Muscle layer of duodenum (tissue), 2 donors: ENCODE data around the gene PTPRN2.

Experiments
- H3K27ac ChIP-seq: one replicate; pipeline ENCODE4 v1.7.0; 2013; ENCODE audit warnings: mild to moderate bottlenecking, low read length
- H3K27me3 ChIP-seq: one replicate; pipeline ENCODE4 v1.7.0; 2013; ENCODE audit warnings: low read depth, mild to moderate bottlenecking, control low read depth, low read length
- H3K36me3 ChIP-seq, 2 donors: one replicate each; pipeline ENCODE4 v1.7.0; 2013; ENCODE audit warnings: low read length in 2 of 2, control low read depth in 1 of 2, mild to moderate bottlenecking in 1 of 2; ENCODE audit not compliant: insufficient read depth in 2 of 2, control insufficient read depth in 1 of 2
- H3K4me1 ChIP-seq, 2 donors: one replicate each; pipeline ENCODE4 v1.7.0; 2013; ENCODE audit warnings: low read length in 2 of 2, mild to moderate bottlenecking in 2 of 2, control low read depth in 1 of 2, moderate library complexity in 1 of 2; ENCODE audit not compliant: insufficient read depth in 2 of 2, control insufficient read depth in 1 of 2
- H3K4me3 ChIP-seq, 2 donors: one replicate each; pipeline ENCODE4 v1.7.0; 2013; ENCODE audit warnings: low read length in 2 of 2, low read depth in 1 of 2, mild to moderate bottlenecking in 1 of 2
- H3K9me3 ChIP-seq, 2 donors: one replicate each; pipeline ENCODE4 v1.7.0; 2013; ENCODE audit warnings: low read length in 2 of 2, control low read depth in 1 of 2, mild to moderate bottlenecking in 1 of 2; ENCODE audit not compliant: control insufficient read depth in 1 of 2
- donor health status: healthy.

The PTPRN2 gene

DNA sequence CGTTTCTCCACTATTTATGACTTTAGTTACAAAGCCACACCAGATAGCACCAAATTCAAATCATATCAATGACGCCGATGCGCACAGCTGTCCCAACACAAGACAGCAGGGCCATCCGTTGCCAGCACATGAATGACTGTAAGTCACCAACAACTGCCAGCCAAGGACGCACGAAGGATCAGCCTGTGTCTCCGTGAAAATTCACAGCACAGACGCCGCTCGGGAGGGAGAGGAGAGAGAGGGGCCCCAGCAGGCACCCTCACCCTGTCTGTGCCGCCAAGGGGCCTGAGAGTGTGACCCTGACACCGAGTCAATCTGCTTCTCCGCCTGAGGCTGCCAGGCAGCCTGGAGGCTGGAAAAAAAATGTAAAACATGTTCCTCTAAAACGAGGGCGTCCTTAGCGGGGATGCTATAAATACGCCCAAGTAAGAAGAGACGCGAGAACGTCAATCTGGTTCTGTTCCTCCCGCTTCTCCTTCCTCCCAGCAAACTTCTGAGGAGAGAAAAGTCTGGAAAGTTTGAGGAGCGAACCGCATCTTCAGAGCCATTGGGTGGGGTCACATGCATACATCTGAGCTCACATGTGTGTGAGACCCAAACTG, 111.2 kb downstream of the PTPRN2 start:
- Histone ChIP-seq H3K27ac (no peak overlapping the region), H3K9me3 (no peaks in the 10 kb centered on the region), H3K36me3 (no peaks in the 10 kb centered on the region), H3K4me1 (no peaks in the 10 kb centered on the region), H3K4me3 (no peak overlapping the region), H3K27me3 (no peaks in the 10 kb centered on the region)

DNA sequence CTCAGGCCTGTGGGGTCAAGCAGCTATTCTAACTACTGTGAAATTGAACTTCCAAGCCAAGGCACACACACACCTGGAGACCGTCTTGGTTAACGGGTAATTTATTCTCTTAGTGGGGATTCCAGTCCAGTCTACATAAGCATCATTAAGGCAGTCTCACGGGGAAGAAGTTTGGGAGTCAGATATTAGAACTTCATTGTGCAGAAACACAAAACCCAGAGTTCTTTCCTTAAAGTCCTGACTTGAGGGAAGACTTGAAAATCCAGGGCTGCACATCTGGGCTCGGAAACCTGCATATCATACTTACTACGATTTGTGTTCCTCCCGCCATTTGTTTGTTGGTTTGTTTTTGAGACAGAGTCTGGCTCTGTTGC, 112.0 kb downstream of the PTPRN2 start:
- no peak overlapping the region for H3K27ac ChIP-seq
- H3K9me3 ChIP-seq = no peaks in the 10 kb centered on the region
- H3K4me3 ChIP-seq = no peak overlapping the region
- H3K36me3 ChIP-seq = no peaks in the 10 kb centered on the region
- H3K27me3 ChIP-seq = no peaks in the 10 kb centered on the region
- H3K4me1 ChIP-seq = no peaks in the 10 kb centered on the region

DNA sequence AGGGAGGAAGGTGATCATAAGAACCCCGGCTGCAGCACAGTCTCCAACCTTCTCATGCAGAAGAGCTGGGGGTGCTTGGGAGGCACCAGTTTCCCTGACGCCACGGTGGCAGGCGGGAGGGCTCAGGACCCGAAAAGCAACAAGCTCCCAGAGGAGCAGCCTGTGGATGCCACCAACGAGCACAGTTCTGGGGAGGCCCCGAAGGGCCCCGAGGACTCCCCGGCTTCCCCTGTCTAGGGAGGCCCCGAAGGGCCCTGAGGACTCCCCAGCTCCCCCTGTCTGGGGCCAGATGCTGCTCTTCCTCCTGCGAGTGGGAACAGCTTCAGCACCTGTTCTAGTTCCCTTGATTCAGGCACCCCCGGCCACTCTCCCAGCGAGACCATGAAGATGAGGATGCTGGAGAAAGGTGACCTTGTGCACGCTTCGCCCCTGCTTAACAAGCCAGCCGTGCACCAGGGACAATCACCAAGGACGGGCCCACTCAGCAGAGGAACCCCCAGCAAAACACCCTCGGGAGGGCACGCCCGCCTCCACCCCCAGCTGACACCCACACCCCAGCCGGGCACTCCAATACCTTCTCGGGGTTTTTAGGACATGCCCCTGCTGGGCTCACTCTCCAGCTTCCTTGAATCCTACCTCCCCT, 112.5 kb downstream of the PTPRN2 start:
- Histone ChIP-seq H3K27me3 (no peaks in the 10 kb centered on the region), H3K4me1 (no peaks in the 10 kb centered on the region), H3K27ac (no peak overlapping the region), H3K36me3 (no peaks in the 10 kb centered on the region), H3K4me3 (no peak overlapping the region), H3K9me3 (no peaks in the 10 kb centered on the region)

DNA sequence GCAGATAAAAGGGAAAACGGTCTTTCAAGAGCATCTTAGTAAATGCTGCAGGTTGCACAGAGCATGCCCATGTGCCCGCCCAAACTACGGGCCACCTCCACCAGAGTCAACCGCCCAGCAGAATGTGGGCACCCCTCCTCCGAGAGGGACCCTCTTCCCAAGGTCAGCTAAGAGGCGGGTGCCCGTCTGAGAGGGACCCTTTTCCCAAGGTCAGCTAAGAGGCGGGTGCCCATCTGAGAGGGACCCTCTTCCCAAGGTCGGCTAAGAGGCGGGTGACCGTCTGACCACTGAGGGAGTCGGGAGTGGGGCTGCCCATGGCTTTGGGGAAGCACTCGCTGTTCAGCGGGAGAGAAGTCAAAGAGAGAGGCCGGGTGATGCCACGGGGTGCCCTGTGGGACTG, 113.1 kb downstream of the PTPRN2 start:
- Histone ChIP-seq H3K9me3 (no peaks in the 10 kb centered on the region), H3K27me3 (no peaks in the 10 kb centered on the region), H3K27ac (no peak overlapping the region), H3K4me3 (no peak overlapping the region), H3K4me1 (no peaks in the 10 kb centered on the region), H3K36me3 (no peaks in the 10 kb centered on the region)

DNA sequence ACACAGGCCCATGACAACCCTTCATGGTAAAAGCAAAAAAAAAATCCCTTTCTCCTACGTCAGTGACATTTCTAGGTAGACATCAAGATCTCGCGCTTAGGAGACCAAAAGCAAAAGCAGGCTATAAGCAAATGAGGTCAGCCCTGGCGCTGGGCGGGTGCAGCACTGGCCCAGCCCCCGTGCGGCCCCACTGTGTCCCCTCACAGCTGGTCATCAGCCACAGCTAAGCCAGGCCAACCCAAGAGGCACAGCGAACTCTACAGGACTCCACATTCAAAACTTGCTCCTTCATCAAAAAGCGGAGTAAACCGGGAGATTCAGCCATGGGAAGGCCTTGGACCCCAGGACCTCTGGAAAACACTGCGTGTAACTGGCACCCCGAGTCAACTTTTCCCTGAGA, 113.7 kb downstream of the PTPRN2 start:
- H3K27ac ChIP-seq = no peak overlapping the region
- no peaks in the 10 kb centered on the region for H3K36me3 ChIP-seq
- H3K4me1 ChIP-seq = no peaks in the 10 kb centered on the region
- H3K27me3 ChIP-seq = no peaks in the 10 kb centered on the region
- no peak overlapping the region for H3K4me3 ChIP-seq
- H3K9me3 ChIP-seq = no peaks in the 10 kb centered on the region

DNA sequence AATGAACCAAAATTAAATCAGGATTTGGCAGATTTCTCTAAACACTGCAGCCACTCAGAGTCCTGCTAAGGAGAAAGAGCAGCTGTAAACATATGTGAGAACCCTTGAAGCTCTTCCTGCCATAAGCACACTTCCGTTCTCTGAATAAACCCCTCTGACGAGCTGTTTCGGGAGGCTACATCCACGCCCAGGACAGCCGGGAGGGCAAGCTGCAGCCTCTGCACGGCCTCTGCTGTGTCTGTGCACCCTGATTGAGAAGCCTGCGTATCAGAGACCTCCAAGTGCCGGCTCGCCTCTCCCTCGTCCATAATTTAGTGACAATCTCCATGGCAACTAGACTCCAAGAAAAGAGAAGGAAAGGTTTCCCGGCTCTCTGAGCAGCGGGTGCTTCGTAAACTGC, 114.4 kb downstream of the PTPRN2 start:
- H3K4me3 ChIP-seq = no peak overlapping the region
- no peaks in the 10 kb centered on the region for H3K36me3 ChIP-seq
- no peaks in the 10 kb centered on the region for H3K4me1 ChIP-seq
- H3K27me3 ChIP-seq = no peaks in the 10 kb centered on the region
- no peaks in the 10 kb centered on the region for H3K9me3 ChIP-seq
- no peak overlapping the region for H3K27ac ChIP-seq

DNA sequence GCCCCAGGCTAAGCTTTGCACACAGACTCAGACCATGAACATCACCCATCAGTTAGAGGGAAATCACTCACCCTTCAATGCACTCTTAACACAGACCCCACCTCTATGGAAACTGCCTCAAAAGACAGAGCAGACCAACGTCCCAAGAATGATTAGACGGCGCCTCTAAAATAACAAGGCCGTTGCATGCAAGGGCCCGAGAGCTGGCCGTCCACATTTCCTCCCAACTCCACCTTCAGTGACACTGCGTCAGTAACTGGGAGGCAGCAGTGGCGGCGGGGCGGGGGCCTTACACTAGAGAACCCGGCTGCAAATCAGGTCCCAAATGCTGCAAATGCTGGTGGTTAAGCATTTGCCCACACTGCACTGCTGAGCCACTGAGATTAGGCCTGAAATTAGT, 115.0 kb downstream of the PTPRN2 start:
- Histone ChIP-seq H3K27ac (no peak overlapping the region), H3K4me1 (no peaks in the 10 kb centered on the region)

DNA sequence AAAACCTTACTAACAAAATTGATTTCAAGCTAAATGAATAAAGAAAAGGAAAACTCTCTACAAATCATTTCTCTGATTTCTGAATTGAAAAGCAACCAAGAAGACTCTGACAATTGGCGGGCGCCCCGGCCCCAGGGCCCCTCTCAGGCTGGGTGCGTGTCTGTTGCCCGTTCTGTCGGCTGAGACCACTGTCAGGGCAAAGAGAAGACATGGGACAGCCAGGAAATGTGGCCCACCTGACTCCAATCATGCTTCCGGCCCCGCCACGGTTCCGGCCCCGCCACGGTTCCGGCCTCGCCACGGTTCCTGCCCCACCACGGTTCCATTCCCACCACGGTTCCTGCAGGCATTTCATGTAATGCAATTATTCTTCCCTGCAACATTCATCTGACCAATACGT, 115.9 kb downstream of the PTPRN2 start:
- H3K4me1 ChIP-seq = no peaks in the 10 kb centered on the region
- H3K36me3 ChIP-seq = no peaks in the 10 kb centered on the region
- no peaks in the 10 kb centered on the region for H3K9me3 ChIP-seq
- H3K4me3 ChIP-seq = no peak overlapping the region
- H3K27ac ChIP-seq = no peak overlapping the region
- H3K27me3 ChIP-seq = no peaks in the 10 kb centered on the region

More for the DNA sequence above, 115.0 kb downstream of the PTPRN2 start:
- Histone ChIP-seq H3K4me3 (no peak overlapping the region), H3K27me3 (no peaks in the 10 kb centered on the region), H3K9me3 (no peaks in the 10 kb centered on the region), H3K36me3 (no peaks in the 10 kb centered on the region)

DNA sequence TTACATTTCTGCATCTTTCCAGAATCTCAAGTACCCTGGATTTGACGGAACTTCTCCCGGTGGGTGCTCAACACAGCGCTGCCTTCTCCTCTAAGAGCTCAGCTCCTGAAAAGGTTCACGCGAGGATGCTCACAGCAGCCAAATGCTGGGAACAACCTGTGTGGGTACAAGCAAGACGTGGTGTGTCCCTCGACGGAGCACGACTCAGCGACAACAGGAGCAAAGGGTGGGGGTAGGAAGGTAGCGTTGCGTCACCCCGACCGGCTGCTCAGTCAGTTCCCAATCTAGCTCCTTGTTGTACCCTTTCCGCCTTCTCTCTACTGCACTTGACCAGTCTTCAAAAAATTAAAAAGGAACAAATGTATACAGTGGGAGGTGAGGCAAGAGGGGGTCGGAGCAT, 117.3 kb downstream of the PTPRN2 start:
- Histone ChIP-seq H3K27ac (no peak overlapping the region), H3K4me1 (no peaks in the 10 kb centered on the region), H3K27me3 (no peaks in the 10 kb centered on the region), H3K4me3 (no peak overlapping the region), H3K36me3 (no peaks in the 10 kb centered on the region), H3K9me3 (no peaks in the 10 kb centered on the region)

DNA sequence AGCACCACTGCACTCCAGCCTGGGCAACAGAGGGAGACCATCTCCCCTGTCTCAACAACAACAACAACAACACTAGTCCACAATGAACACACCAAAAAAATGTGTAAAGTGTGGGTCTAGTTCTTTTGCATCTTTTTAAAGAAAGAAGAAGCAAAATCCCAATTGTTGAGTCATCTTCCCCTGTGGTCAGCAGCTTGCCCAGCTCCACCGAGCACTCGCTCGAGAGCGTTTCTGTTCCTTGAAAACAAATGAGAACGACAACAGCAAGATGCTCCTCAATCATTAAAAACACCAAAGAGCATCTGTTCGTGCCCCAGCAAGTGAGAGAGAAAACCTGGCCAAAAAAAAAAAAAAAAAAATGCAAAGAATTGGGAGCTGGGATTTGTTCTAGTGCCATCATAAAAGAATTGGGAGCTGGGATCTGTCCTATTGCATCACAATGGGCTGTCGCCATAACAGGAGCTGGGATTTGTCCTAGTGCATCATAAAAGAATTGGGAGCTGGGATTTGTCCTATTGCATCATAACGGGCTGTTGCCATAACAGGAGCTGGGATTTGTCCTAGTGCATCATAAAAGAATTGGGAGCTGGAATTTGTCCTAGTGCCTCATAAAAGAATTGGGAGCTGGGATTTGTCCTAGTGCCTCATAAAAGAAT, 118.1 kb downstream of the PTPRN2 start:
- Histone ChIP-seq H3K9me3 (no peaks in the 10 kb centered on the region), H3K4me3 (no peak overlapping the region)

DNA sequence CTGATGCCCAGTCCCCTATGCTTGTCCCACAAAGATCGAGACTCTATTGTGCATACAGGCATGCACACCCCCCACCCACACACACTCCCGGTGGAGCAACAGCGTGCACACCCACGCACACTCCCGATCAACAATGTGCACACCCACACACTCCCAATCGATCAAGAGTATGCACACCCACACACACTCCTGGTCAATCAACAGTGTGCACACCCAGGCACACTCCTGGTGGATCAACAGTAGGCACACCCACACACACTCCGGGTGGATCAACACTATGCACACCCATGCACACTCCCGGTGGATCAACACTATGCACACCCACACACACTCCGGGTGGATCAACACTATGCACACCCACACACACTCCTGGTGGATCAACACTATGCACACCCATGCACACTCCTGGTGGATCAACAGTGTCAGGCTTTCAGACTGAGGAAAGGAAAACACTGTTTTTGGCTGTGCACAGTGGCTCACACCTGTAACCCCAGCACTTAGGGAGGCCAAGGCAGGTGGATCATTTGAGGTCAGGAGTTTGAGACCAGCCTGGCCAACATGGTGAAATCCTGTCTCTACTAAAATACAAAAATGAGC, 118.8 kb downstream of the PTPRN2 start:
- H3K27me3 ChIP-seq = no peaks in the 10 kb centered on the region
- H3K27ac ChIP-seq = no peak overlapping the region
- no peaks in the 10 kb centered on the region for H3K9me3 ChIP-seq
- no peak overlapping the region for H3K4me3 ChIP-seq
- H3K4me1 ChIP-seq = no peaks in the 10 kb centered on the region
- H3K36me3 ChIP-seq = no peaks in the 10 kb centered on the region

More for the DNA sequence above, 118.1 kb downstream of the PTPRN2 start:
- Histone ChIP-seq H3K27me3 (no peaks in the 10 kb centered on the region), H3K36me3 (no peaks in the 10 kb centered on the region), H3K27ac (no peak overlapping the region), H3K4me1 (no peaks in the 10 kb centered on the region)
